GM18499 (cell line): ENCODE results near the gene CHRNG.

ENCODE experiments used
- ATAC-seq: cut with Tn5 transposase; IDR thresholded peaks from one replicate; pipeline ENCODE4 v1.9.1; 2021; ENCODE audit warnings: moderate number of reproducible peaks; ENCODE audit not compliant: insufficient read depth, unreplicated experiment

The CHRNG gene

GRCh38 chr2:232504438-232504837 lies 35.1 kb upstream of the CHRNG start:
- no peak for ATAC-seq

GRCh38 chr2:232505856-232506255 lies 33.6 kb upstream of the CHRNG start:
- no peak for ATAC-seq

GRCh38 chr2:232506709-232507108 lies 32.8 kb upstream of the CHRNG start:
- no peak for ATAC-seq

- ATAC-seq: no peak
Observed at GRCh38 chr2:232508251-232508650, 31.2 kb upstream of the CHRNG start.

- ATAC-seq: no peak
Observed at GRCh38 chr2:232511336-232511890, 28.1 kb upstream of the CHRNG start.

GRCh38 chr2:232512602-232513001 lies 26.9 kb upstream of the CHRNG start:
- ATAC-seq: no peak

GRCh38 chr2:232513353-232513752 lies 26.1 kb upstream of the CHRNG start:
- ATAC-seq: no peak

GRCh38 chr2:232515639-232516038 lies 23.9 kb upstream of the CHRNG start:
- ATAC-seq: no peak

GRCh38 chr2:232516551-232516950 lies 22.9 kb upstream of the CHRNG start:
- ATAC-seq: no peak

GRCh38 chr2:232518844-232519243 lies 20.6 kb upstream of the CHRNG start:
- ATAC-seq: no peak

GRCh38 chr2:232519581-232520438 lies 19.7 kb upstream of the CHRNG start, which contains the start of gene PRSS56:
Gene PRSS56, plus strand, starts transcription at chr2:232520388. Its CDS starts 211 bp downstream, at chr2:232520599.
- ATAC-seq: no peak

- ATAC-seq: no peak
Observed at GRCh38 chr2:232520489-232520888, 19.0 kb upstream of the CHRNG start.

- ATAC-seq: no peak
Observed at GRCh38 chr2:232521098-232521497, 18.4 kb upstream of the CHRNG start.

GRCh38 chr2:232521959-232522622 lies 17.4 kb upstream of the CHRNG start:
- no peak for ATAC-seq

GRCh38 chr2:232522623-232523401 lies 16.7 kb upstream of the CHRNG start:
- no peak for ATAC-seq

GRCh38 chr2:232523402-232523681 lies 16.1 kb upstream of the CHRNG start:
- no peak for ATAC-seq

GRCh38 chr2:232523682-232524597 lies 15.6 kb upstream of the CHRNG start:
- no peak for ATAC-seq

- ATAC-seq: no peak
Observed at GRCh38 chr2:232524771-232525170, 14.7 kb upstream of the CHRNG start.

- no peak for ATAC-seq
Observed at GRCh38 chr2:232525199-232525598, 14.3 kb upstream of the CHRNG start.
